ENCODE measurements around the gene OR2AT4. TPM values are rescaled to one million over a fixed set of nuclear protein-coding genes. Genes with fewer than 3 reads are reported as not detected.

The OR2AT4 gene
- total RNA-seq, 3 donors from 2014 or later (not counting 1 experiment from before 2014, with no cell fraction given): not detected

- no peak for TF ChIP-seq CTCF (IDR thresholded peaks at IDR 0.05)
These were observed 8.8 kb upstream of the OR2AT4 start for GRCh38 chr11:75105462-75105925.

DNA sequence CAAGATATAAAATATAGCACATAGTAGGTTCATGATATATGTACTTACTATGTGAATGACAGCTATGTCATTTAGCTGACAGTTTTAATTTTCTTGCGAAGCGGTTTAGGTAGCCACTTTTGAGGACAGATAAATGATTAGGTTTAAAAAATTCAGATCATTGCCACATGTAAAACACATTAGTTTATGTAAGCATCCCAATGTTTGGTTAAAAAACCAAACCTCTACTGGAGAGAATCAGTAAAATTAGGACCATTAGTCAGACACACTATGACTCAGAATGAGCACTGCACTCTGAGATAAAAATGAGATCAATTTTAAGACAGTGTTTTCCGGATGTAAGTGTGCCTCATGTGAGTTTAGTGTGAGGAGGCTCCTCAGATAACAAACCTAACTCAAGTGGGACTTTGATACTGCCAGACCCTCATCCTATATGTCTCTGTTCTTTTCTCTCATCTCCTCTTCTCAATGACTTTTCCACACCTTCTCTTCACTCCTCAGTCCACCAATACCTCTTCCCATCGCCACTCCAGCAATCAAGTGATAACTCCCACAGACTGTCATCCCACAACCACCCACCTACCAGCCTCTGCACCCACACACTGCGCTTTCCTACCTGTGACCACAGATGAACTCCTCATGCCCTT, 6.8 kb upstream of the OR2AT4 start:
- Mint-ChIP-seq H3K27ac (no peak overlapping the region), H3K4me1 (no peaks in the 10 kb centered on the region), H3K9me3 (no peaks in the 10 kb centered on the region), H3K4me3 (no peak overlapping the region), H3K36me3 (no peaks in the 10 kb centered on the region), H3K27me3 (ENCODE audit: low read depth in 2 of 2) (peaks cover 10 to 45% of the 10 kb centered on the region in 2 donors)
- H3K27me3 ChIP-seq (ENCODE audit: control insufficient read depth, insufficient read depth, low read length): peaks cover 3% of the 10 kb centered on the region
- no peaks in the 10 kb centered on the region for H3K4me1 ChIP-seq (ENCODE audit: control insufficient read depth, insufficient read depth, low read length)
- ATAC-seq (no peak), DNase-seq (no peak)
- no peak overlapping the region for H3K27ac ChIP-seq (ENCODE audit: low read length)
- TF ChIP-seq CTCF (IDR thresholded peaks at IDR 0.05): no peak
- 71% methylated on average over 5 of the region's 5 CpGs for WGBS (ENCODE audit: insufficient coverage)
- no peaks in the 10 kb centered on the region for H3K36me3 ChIP-seq (ENCODE audit: control insufficient read depth, insufficient read depth, low read length)
- H3K4me3 ChIP-seq (ENCODE audit: low read length): no peak overlapping the region
- no peaks in the 10 kb centered on the region for H3K9me3 ChIP-seq (ENCODE audit: control insufficient read depth, insufficient read depth, low read length)
- intact Hi-C loops (cut with micrococcal nuclease): no loop called here

More at GRCh38 chr11:75105462-75105925, 8.8 kb upstream of the OR2AT4 start:
- intact Hi-C loops (cut with micrococcal nuclease): no loop called here
- DNase-seq (no peak), ATAC-seq (no peak)
- Mint-ChIP-seq H3K4me1 (no peaks in the 10 kb centered on the region), H3K4me3 (no peak overlapping the region), H3K36me3 (no peaks in the 10 kb centered on the region), H3K27me3 (ENCODE audit: low read depth in 2 of 2) (peaks cover 15 to 42% of the 10 kb centered on the region in 2 donors), H3K9me3 (no peaks in the 10 kb centered on the region), H3K27ac (no peak overlapping the region)
- H3K27me3 ChIP-seq (ENCODE audit: control insufficient read depth, insufficient read depth, low read length): peaks cover 3% of the 10 kb centered on the region
- no peak overlapping the region for H3K4me3 ChIP-seq (ENCODE audit: low read length)
- H3K27ac ChIP-seq (ENCODE audit: low read length): no peak overlapping the region
- no peaks in the 10 kb centered on the region for H3K36me3 ChIP-seq (ENCODE audit: control insufficient read depth, insufficient read depth, low read length)
- H3K4me1 ChIP-seq (ENCODE audit: control insufficient read depth, insufficient read depth, low read length): no peaks in the 10 kb centered on the region
- 70% methylated on average over 9 of the region's 9 CpGs for WGBS (ENCODE audit: insufficient coverage)
- no peaks in the 10 kb centered on the region for H3K9me3 ChIP-seq (ENCODE audit: control insufficient read depth, insufficient read depth, low read length)

- DNase-seq (no peak), ATAC-seq (no peak)
- 92% methylated on average over 8 of the region's 8 CpGs for WGBS (ENCODE audit: insufficient coverage)
- Mint-ChIP-seq H3K4me3 (no peak overlapping the region), H3K9me3 (no peaks in the 10 kb centered on the region), H3K27ac (no peak overlapping the region), H3K27me3 (ENCODE audit: low read depth in 2 of 2) (peaks cover 14 to 47% of the 10 kb centered on the region in 2 donors), H3K4me1 (no peaks in the 10 kb centered on the region), H3K36me3 (no peaks in the 10 kb centered on the region)
- no peaks in the 10 kb centered on the region for H3K9me3 ChIP-seq (ENCODE audit: control insufficient read depth, insufficient read depth, low read length)
- intact Hi-C loops (cut with micrococcal nuclease): no loop called here
- no peaks in the 10 kb centered on the region for H3K4me1 ChIP-seq (ENCODE audit: control insufficient read depth, insufficient read depth, low read length)
- H3K36me3 ChIP-seq (ENCODE audit: control insufficient read depth, insufficient read depth, low read length): no peaks in the 10 kb centered on the region
- H3K27ac ChIP-seq (ENCODE audit: low read length): no peak overlapping the region
- TF ChIP-seq CTCF (IDR thresholded peaks at IDR 0.05): no peak
- H3K4me3 ChIP-seq (ENCODE audit: low read length): no peak overlapping the region
- H3K27me3 ChIP-seq (ENCODE audit: control insufficient read depth, insufficient read depth, low read length): peaks cover 5% of the 10 kb centered on the region
These were observed 4.9 kb upstream of the OR2AT4 start for GRCh38 chr11:75101424-75102128.
